GM18858 (cell line): ENCODE measurements around the gene HSF2BP.
"Not testable (repeated sequence)": the region's sequence is repeated elsewhere in the genome, so short reads cannot be mapped to it uniquely, and the experiment has no call there.

Experiments
- ATAC-seq: cut with Tn5 transposase; IDR thresholded peaks from one replicate; pipeline ENCODE4 v1.9.1; 2021; ENCODE audit not compliant: unreplicated experiment

The HSF2BP gene

DNA sequence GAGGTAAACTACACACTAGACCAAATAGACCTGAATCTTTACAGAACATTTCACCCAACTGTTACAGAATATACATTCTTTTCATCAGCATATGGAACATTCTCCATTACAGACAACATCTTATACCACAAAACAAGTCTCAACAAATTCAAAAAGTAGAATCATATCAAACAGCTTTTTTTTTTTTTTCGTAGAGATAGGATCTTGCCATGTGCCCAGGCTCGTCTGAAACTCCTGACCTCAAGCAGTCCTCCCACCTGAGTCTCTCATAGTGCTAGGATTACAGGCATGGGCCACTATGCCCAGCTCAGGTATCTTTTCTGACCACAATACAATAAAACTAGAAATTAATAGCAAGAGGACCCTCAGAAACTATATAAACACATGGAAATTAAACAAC lies 36.5 kb downstream of the HSF2BP start:
- no peak for ATAC-seq

DNA sequence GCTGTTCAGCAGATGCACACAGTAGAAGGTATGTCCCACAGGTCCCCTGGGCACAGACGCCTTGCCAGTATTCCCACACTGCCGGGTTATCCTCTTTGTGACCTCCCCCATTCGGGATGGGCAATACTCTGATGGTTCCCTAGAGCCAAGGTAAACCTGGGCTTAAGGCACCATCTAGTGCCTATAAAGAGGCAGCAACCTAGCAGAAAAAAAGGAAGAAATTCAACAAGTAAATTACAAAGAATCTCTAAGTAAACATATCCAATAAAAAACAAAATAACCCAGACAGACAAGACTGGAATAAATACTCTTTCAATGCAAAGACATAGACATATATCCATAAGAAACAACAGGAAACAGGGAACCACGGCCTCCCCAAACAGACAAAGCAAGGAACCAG lies 39.4 kb downstream of the HSF2BP start:
- no peak for ATAC-seq

DNA sequence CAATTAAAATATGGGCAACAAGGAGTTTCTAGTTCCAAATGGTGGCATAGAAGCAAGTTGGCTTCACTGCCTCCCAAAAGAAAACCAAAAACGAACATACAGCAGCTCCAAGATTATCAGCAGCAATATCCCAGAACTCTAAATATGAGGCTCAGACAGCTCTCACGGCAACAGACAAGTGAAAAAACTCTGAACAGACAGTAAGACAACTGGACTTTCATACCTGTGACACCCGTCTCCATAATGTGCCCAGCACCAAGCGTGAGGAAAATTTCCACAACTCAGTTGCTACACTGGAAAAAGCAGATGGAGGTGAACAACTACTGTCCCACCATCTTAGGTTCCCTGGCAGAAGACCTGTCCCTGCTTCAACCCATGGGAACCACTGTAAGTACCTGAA lies 39.9 kb downstream of the HSF2BP start:
- ATAC-seq, result no peak

DNA sequence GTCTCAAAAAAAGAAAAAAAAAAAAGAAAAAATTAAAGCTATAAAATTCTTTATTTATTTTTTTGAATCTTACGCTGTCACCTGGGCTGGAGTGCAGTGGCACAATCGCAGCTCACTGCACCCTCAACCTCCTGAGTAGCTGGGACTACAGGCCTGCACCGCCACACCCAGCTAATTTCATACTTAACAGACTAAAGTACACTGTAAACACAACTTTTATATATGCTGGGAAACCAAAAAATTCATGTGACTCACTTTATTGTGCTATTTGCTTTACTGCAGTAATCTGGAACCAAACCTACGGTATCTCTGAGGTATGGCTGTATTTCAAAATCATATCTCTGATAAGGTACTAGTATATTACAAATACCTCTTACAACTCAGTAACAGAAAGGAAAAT lies 40.3 kb downstream of the HSF2BP start:
- ATAC-seq, result no peak

DNA sequence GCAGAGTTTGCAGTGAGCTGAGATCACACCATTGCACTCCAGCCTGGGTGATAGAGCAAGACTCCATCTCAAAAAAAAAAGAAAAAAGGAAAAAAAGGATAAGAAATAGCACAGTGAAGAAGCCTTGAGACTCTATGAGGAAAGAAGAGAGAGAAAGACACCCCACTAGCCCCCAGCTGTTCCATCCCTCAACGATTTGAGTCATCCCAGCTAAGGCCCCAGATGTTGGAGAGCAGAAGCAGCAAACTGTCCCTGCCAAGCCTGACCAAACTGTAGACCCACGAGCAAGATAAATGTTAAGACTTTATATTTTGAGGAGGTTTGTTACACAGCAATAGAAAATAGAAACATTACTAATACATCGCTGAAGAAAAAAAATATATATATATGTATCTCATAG lies 42.4 kb downstream of the HSF2BP start:
- not testable (repeated sequence) for ATAC-seq

DNA sequence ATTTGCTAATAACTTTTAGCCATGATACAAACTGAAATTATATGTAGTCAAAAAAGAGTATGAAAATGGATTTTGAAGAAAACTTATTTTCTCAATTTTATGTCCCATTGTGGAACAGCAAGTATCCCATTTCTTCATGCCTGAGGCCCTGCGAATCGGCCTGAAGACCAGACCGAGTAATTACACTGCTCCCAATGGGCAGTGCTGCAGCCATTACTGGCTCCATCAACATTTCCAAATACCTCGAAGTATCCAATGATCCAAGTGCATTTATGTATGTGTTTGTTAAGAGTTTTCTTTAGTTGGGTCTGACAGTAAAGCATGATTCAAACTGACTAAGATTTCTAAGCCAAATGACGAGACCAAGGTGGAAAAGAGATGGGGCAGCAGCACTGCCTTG lies 44.4 kb downstream of the HSF2BP start:
- no peak for ATAC-seq

DNA sequence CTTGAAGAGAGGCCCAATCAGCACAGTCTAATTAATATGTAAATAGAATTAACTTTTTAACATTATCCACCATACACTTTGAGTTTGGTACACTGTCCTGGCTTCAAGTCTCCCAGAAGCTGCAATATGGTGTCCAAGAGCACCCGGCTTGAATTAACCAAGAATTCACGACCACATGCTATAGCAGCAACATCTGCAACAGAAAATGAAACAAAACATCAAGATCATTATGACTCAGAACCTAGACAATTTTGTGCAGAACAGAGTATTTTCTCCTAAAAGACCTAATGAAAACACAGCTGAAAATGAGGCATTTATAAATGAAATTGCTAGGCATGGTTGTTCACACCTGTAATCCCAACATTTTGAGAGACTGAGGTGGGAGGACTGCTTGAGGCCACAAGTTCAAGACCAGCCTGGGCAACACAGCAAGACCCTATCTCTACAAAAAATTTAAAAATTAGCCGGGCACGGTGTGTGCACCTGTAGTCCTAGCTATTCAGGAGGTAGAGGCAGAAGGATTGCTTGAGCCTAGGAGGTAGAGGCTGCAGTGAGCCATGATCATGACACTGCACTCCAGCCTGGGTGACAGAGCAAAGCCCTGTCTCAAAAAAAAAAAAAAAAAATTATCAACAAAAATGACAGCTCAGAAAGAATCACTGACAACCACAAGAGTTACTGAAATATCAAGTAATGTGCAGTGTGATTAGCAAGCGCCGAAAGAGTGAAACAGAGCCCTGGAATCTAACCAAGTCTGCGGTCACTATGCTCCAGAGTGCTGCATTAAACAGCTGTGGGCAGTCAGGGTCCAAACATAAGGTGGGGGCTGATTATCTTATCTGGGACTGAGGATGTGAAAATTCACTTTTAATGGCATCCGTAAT lies 45.3 kb downstream of the HSF2BP start:
- ATAC-seq, result no peak

DNA sequence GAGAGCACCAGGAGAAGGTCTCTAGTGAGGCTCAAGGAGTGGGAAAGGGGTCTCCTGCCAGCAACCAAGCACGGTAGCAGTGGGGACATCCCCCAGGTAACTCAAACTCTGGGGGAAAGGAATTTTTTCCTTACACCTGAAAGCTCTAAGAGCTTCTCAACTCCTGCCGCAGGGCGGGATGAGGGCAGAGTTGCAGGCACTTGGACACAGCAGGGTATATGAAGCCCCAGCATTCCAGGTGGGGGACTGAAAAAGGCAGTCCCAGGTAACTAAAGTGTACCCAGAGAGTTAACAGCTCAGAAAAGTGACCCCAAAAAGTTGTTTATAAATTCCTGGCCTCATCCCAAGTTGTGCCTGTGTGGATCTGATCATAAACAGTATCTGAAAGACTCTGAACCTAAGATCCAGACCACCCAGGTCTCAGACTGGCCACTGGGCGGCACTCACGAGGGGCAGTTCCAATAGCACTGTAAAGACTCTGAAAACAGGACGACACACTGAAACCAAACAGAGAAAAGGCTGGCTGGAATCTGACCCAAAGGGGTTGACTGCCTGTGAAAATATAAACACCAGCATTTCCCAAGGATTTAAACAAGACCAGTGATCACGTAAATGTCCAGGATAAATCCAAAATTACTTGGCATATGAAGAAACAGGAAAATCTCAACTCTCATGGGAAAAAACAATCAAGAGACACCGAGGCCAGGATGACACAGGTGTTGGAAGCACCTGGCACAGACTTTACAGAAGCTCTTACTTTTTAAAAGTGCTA lies 47.5 kb downstream of the HSF2BP start:
- no peak for ATAC-seq

DNA sequence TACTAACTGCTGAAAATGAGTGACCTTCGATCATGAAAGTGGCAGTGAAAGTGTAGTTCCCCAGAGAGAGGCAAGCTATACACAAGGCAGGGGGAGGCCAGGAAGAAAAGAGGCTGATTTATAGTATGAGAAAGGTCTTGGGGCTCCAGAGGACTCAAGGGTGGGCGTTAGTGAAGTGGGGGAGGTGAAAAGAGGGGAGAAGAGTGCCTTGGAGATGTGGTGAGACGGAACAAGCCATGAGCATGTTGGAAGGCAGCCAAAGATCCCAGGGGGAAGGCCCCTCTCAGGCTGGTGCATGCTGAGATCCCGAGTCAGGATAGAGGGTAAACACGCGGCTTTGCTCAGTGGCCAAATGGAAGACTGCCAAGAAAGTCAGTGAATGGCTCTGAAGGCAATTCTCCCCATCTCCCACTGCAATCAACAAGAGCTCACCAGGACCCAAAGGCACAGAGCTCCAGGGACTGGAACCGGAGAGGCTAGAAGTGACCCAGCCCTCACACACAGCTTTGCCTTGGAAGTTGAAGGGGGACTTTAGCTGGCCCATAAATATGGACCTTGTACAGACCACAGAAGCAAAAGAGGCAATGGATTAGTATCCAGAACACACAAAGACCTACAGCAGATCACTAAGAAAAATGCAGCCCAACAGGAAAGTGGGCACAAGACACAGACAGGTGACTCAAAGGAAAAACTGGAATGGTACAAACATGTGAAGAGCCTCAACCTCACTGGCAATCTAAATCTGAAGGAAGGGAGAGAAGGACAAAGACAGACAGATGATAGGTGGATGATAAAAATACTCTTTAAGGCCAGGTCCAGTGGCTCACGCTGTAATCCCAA lies 49.6 kb downstream of the HSF2BP start:
- no peak for ATAC-seq

DNA sequence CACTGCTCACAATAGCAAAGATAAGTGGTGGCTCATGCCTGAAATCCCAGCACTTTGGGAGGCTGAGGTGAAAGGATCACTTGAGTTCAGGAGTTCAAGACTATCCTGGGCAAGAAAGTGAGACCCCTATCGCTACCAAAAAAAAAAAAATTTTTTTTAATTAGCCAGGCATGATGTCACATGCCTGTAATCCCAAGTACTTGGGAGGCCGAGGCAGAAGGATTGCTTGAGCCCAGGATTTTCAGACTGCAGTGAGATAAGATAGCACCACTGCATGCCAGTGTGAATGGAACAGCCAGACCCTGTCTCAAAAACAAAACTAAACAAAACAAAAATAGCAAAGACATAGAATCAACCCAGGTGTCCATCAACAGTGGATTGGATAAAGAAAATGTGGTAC lies 50.6 kb downstream of the HSF2BP start:
- no peak for ATAC-seq

DNA sequence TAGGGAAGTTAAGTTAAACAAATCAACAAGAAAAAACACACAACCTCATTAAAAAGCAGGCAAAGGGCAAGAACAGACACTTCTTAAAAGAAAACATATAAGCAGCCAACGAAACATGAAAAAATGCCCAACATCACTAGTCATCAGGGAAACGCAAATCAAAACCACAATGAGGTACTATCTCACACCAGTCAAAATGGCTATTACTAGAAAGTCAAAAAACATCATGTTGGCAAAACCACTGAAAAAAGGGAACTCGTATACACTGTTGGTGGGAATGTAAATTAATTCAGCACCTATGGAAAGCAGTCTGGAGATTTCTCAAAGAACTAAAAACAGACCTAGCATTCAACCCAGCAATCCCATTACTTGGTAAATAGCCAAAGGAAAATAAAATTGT lies 51.1 kb downstream of the HSF2BP start:
- ATAC-seq, result no peak

DNA sequence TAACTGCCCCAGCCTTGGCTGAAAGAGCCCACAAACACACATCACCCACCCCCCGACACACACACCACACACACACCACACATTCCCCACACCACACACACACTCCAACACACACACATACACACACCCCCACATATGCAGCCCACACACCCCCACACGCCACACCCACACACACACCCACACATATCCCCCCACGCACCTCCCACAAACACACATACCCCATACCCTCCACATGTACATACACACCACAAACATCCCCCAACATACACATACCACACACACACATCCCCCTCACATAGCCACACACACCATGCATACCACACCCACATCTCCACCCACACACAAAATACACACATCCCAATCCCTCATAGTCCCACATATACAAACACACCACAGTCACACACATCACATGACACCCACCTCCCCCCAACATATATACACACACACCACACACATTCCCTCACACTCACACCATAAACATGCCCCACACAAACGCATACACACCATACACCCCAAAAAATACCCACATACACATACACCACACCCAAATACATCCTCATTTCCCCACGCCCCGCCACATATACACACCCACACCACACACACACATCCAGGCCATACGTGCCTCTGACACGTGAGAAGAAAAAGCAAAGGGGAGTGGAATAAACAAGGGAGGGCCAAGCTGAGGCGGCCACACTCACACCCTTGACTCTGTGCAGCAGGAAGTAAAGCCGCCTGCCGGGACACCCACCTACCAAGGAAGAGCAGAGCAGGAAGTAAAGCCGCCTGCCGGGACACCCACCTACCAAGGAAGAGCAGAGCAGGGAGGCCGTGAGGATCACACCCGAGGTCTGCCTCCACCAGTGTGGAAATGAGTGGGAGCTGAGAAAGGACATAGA lies 53.7 kb downstream of the HSF2BP start:
- no peak for ATAC-seq

DNA sequence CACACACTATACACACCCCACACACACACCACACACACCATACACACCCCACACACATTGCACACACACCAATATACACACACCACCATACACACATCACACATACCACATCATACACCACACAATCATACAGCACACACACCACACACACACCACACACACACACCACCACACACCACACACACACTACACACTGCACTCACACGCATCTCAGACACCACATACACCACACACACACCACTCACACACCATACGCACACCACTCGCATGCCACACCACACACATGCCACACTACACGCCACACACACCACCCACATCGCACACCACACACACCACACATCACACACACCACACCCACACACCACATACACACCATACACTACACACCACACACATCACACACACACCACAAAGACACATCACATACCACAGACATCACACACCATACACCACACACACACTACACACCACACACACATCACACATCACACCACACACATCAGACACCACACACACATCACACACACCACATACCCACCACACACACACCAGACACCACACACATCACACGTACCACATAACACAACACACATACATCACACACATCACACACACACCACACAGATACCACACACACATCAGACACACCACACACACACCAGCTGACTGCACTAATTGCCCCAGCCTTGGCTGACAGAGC lies 54.6 kb downstream of the HSF2BP start:
- no peak for ATAC-seq

DNA sequence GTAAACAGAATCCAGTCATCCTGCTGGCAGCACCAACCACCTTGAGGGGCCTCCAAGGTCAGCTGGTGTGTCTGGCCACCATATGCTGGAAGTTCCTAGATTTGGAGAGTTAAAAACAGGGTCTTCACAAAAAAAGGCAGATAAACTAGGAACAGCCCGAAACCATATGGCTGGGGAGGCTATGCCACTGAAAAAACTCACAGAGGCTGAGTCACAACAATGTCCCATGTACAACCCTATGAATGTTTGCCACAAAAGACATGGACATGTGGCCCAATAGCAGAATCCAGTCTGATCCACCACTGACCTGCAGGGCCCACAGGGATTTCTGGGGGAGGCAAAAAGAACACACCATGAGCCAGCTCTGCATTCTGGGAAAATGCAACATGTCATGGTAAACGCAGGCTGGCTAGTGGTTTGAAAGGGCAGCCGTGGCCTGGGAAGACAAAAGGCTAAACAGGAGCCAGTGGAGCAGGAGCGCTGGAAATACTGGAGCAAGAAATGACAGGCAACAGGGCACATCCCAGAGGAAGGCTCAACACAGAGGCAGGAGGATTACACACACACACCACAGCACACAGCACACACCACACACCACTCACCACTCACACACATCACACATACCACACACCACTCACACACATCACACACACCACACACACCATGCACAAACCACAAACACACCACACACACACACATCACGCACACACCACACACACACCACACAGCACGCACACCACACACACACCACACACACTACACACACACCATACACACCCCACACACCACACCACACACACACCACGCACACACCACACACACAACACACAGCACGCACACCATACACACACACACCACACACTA lies 55.4 kb downstream of the HSF2BP start:
- ATAC-seq, result no peak

DNA sequence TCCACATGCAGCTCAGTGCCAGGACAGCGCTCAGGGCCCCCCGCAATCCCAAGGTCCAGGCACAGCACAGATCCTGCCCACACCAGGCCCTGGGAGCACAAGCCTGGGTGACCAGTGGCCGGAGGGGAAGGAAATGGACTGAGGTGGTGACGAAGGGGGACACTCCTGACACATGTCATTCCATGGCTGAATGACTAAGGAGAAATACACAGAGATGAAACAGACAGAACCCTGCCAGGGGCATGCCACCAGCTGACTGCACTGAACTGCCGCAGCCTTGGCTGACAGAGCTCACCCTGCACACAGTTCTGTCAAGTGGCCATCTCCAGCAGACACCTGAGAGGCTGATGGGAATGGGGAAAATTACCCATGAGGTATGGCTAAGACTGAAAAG lies 56.1 kb downstream of the HSF2BP start:
- no peak for ATAC-seq

DNA sequence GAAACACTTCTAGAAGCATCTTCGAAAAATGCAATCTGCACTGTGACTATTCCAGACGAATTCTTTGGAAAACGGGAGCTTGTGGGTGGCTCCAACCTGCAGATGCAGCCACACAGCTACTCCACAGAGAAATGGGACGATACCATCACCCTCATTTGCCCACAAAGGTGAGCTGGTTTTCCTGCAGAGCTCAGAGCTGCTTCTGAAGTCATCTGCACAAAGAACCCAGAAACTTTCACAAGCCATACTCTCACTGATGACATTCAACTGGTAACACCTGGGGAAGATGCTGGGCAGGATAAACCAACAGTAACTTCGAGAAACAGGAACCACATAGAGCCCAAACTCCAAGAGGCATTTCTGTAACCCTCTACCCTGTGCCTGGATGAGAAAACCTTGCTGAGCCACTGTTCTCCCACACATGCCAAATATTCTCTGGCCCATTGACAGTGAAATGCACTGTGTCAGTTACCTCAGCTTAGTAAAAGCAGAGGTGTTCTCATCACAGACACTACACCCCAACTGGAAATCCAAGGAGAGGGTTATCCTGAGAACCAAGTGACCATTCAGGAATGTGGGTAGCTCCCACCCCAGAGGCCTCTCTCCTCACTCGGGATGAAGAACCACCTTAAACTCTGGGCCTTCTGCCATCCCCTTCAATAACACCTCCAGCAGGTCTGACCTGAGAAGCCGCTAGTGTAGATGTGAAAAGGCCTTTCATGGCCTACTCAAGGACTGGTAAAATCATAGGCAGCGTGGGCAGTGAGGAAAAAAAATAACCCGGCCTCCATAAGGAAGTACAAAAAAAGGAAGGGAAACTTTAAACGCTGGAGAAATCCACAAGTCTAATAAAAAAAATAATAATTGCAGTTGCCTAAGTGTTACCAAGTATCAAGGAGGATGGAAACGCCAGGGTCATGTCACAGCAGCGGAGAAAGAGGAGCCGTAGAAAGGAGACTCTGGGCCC lies 56.7 kb downstream of the HSF2BP start:
- no peak for ATAC-seq

DNA sequence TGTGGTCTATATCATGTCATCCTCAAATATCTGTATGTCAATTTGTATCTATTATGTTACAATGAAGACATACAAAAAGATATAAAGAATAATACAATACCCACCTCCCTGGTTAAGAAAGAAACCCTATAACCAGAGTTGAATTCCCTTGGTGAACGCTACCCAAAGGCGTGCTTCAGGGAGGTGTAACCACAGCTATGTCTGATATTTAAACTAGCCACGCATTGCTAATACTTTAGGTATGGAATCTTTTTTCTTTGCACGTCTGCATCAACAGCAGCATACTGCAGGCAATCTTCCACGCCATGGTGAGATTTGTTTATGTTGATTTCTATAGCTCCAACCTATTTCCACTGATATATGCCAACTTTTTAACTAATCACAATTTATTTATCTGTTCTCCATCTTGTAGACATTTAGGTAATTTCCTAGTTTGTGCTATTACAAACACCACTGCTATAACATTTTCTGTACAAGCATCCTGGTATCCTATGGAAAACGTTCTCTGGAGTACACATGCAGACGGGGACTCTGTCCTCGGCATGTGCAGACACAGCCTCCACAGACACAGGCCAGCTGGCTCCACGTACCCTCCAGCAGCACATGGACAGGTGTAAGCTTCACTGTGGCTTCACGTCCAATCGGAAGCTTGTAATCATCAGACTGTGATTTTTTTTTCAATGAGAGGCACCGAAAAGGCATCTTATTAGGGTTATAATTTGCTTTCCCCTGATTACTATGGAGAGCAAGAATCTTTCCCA lies 58.5 kb downstream of the HSF2BP start:
- no peak for ATAC-seq
